HG02938 (cell line): ENCODE results near the gene ZNF543.
"Not testable (repeated sequence)": the region's sequence is repeated elsewhere in the genome, so short reads cannot be mapped to it uniquely, and the experiment has no call there.

Source experiments
- ATAC-seq: cut with Tn5 transposase; IDR thresholded peaks from one replicate; pipeline ENCODE4 v1.9.1; 2021; ENCODE audit warnings: mild to moderate bottlenecking, moderate library complexity; ENCODE audit not compliant: unreplicated experiment

Gene ZNF543

GRCh38 chr19:57319869-57320179 is 448 bp upstream of the ZNF543 start:
- ATAC-seq: no peak

GRCh38 chr19:57321116-57321515 is 844 bp downstream of the ZNF543 start:
- ATAC-seq: no peak

GRCh38 chr19:57321751-57322150 is 1.5 kb downstream of the ZNF543 start:
- ATAC-seq: no peak

GRCh38 chr19:57324992-57325391 is 4.7 kb downstream of the ZNF543 start:
- no peak for ATAC-seq

- ATAC-seq: no peak
These were observed 7.7 kb downstream of the ZNF543 start for GRCh38 chr19:57327993-57328392.

GRCh38 chr19:57334191-57334590 is 13.9 kb downstream of the ZNF543 start:
- no peak for ATAC-seq

- no peak for ATAC-seq
These were observed 18.6 kb downstream of the ZNF543 start for GRCh38 chr19:57338877-57339276.

- ATAC-seq: no peak
These were observed 22.3 kb downstream of the ZNF543 start for GRCh38 chr19:57342582-57342981.

- ATAC-seq: no peak
These were observed 27.9 kb downstream of the ZNF543 start for GRCh38 chr19:57348136-57348535.

GRCh38 chr19:57350877-57351805 is 30.9 kb downstream of the ZNF543 start, which contains the start of gene ZNF304:
Gene ZNF304 (plus strand): TSS chr19:57351271. CDS start chr19:57351665, 394 bp downstream.
- peak; percentile 94 for ATAC-seq

GRCh38 chr19:57351867-57352266 is 31.6 kb downstream of the ZNF543 start:
- ATAC-seq: no peak

GRCh38 chr19:57355916-57356315 is 35.6 kb downstream of the ZNF543 start:
- no peak for ATAC-seq

- no peak for ATAC-seq
These were observed 37.1 kb downstream of the ZNF543 start for GRCh38 chr19:57357406-57357805.

GRCh38 chr19:57359300-57359699 is 39.0 kb downstream of the ZNF543 start:
- ATAC-seq: no peak

- ATAC-seq: no peak
These were observed 42.1 kb downstream of the ZNF543 start for GRCh38 chr19:57362419-57362818.

- ATAC-seq: peak; percentile 94
These were observed 42.9 kb downstream of the ZNF543 start, which contains the start of the genes TRAPPC2B and ZNF547 for GRCh38 chr19:57362997-57363687. Gene TRAPPC2B (plus strand): TSS chr19:57363551. CDS start chr19:57364834, 1,283 bp downstream. Gene ZNF547 (plus strand): TSS chr19:57363551. CDS start chr19:57368556, 5,005 bp downstream.

- peak; percentile 14 for ATAC-seq
These were observed 43.5 kb downstream of the ZNF543 start for GRCh38 chr19:57363688-57364181.

- no peak for ATAC-seq
These were observed 46.5 kb downstream of the ZNF543 start for GRCh38 chr19:57366776-57367175.

- ATAC-seq: no peak
These were observed 53.9 kb downstream of the ZNF543 start for GRCh38 chr19:57374179-57374578.

- ATAC-seq: not testable (repeated sequence)
These were observed 54.4 kb downstream of the ZNF543 start for GRCh38 chr19:57374647-57375046.

- ATAC-seq: no peak
These were observed 55.9 kb downstream of the ZNF543 start for GRCh38 chr19:57376151-57376550.
